GM21360 (cell line): ENCODE results near the gene UBE2G1.

Source experiments
- ATAC-seq: cut with Tn5 transposase; IDR thresholded peaks from one replicate; pipeline ENCODE4 v1.9.1; 2021; ENCODE audit warnings: mild to moderate bottlenecking, moderate library complexity; ENCODE audit not compliant: unreplicated experiment

Gene UBE2G1

DNA sequence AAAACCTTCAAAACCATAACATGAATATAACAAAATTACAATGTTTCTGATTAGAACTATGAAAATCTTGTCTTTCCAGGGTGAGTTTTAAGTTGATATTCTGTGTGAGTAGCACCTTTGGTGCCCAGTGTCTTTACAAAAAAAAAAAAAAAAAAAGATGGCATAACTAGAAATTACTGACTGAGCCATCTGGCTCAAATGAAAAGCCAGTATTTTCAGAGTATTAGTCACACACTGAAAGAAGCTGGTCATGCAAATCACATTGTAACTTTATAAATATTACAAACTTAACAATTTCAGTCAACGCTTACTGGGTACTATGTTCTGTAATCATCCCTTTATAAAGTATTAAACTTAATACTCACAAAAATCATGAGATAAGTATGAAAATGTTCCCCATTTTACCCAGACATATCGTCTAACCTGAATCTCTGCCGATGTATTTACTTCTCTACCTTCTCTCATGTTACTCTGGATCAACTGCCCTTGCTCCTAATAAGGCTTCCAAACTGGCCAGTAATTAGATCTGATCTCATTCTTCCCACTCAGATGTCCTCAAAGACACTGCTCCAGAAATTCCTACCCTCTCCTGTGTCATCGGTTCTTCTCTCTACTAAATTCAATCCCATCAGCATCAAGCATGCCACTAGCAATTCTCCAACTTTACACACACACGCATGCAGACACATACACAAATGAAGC, 25.4 kb downstream of the UBE2G1 start:
- no peak for ATAC-seq

DNA sequence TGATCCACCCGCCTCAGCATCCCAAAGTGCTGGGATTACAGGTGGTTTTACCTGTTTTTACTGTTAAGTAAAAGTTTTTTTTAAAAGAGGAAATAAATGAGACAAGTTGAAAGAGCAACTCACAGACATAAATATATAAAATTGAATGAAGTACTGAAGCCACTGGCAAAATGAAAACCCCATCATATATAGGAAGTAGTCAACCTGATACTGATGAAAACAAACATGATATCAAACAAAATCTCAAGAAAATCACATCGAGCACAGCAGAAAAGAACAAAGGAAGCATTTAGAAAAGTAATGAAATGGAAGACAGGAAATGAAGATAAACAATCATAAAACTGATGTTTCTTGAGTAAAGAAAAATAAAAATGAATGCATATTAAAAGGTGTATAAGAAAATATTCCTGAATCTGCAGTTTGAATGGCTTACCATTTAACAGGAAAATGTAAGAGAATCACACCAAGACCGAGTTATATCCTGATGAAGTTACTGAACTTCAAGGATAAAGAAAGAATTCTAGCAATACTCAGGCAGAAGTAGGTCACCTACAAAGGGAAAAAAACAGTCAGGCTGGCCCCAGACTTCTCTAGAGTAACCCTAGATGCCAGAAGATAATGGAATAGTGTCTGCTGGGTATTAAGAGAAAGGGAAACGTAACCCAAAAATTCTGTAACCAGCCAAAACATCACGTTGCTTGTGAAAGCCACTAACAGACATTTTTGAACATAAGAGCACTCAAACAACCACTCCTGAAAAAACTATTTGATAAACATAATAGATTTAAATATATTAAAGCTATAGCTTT, 31.5 kb downstream of the UBE2G1 start:
- no peak for ATAC-seq

GRCh38 chr17:4334332-4334731, 32.1 kb downstream of the UBE2G1 start:
- ATAC-seq = no peak

GRCh38 chr17:4333041-4333440, 33.4 kb downstream of the UBE2G1 start:
- no peak for ATAC-seq

GRCh38 chr17:4332296-4332970, 34.0 kb downstream of the UBE2G1 start:
- no peak for ATAC-seq

- no peak for ATAC-seq
Measured at GRCh38 chr17:4331614-4332013, 34.9 kb downstream of the UBE2G1 start.

- ATAC-seq = no peak
Measured at GRCh38 chr17:4329838-4330237, 36.6 kb downstream of the UBE2G1 start.

DNA sequence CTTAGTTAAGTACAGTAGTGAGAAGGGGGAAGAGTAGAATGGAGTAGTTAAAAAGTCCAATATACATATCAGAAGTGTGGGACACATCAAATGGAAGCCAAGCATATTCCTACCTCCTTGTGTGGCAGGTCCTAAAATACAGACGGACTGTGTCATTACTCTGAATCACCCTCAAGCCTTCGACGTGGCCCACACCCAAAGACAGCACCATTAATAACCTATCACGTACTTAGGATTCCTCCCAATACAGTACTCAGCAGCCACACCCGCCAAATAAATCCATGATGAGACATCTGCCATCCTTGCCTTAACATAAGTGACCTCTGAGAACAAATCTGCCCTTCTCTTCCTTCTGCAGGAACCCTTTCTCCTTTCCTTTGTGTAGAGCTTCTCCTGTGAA, 38.9 kb downstream of the UBE2G1 start:
- ATAC-seq = no peak

DNA sequence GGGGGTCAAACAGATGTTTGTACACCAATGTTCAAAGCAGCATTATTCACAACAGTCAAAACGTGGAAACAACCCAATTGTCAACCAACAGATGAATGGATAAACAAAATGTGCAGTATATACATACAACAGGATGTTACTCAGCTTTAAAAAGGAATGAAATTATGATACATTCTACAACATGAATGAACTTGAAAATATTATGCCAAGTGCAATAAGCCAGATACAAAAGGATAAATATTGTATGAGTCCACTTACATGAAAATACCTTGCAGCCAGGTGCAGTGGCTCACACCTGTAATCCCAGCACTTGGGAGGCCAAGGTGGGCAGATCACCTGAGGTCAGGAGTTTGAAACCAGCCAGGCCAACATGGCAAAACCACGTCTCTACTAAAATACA, 39.9 kb downstream of the UBE2G1 start:
- ATAC-seq = no peak

- no peak for ATAC-seq
Measured at GRCh38 chr17:4326112-4326511, 40.4 kb downstream of the UBE2G1 start.

- no peak for ATAC-seq
Measured at GRCh38 chr17:4324463-4324862, 42.0 kb downstream of the UBE2G1 start.

GRCh38 chr17:4319221-4319620, 47.3 kb downstream of the UBE2G1 start:
- ATAC-seq = no peak

DNA sequence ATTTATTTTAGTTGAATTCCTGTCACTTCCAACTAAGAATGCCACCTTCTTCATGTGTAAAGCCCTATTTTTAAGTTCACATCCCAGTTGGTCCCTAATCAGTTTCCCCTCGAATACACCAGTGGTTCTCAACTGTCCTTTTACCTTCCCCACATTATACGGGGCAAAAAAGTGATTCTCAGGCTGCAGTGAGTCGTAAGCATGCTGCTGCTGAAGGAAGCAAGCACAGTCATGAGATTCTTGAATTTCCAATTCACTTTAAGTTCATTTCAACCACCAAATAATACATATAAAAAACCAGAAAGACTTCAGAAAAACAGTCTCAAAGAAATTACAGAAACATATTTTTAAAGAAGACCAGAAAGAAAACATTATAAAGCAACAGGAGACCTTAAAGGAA, 47.9 kb downstream of the UBE2G1 start:
- no peak for ATAC-seq

DNA sequence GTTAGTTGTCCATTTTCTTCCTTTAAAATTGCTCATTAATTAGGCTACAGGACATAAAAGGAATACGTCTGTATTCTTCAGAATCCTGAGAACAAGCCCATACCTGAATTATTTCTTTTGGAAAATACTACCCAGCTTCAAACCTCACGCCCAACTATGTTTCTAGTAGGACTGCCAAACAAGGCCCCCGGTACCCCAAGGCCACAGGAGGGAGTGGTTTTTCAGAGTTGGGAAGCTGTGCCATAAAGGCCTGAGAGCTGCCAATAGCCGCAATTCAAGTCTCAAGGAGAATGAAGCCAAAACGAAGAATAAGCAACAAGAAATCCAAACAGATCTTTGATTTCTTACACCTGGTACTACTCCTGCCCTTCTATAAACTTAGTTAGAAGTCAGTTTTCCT, 48.3 kb downstream of the UBE2G1 start:
- no peak for ATAC-seq

DNA sequence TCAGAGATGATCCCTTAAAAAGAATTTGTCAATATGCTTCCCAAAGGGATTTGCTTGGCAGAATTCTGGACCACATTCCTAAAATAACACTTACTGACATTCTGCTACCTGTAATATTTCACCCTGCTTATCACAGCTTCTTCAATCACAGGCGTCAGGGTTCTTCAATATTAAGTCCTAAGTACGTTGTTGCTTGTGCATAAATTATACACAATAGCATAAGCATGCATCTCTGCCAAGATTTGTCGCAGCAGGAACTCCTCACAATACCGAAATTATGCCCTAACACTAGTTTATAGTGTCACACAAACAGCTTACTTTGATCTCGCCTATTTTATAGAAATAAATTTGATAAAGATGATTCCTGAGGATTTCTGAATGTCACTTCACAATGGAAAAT, 48.9 kb downstream of the UBE2G1 start:
- ATAC-seq = no peak

DNA sequence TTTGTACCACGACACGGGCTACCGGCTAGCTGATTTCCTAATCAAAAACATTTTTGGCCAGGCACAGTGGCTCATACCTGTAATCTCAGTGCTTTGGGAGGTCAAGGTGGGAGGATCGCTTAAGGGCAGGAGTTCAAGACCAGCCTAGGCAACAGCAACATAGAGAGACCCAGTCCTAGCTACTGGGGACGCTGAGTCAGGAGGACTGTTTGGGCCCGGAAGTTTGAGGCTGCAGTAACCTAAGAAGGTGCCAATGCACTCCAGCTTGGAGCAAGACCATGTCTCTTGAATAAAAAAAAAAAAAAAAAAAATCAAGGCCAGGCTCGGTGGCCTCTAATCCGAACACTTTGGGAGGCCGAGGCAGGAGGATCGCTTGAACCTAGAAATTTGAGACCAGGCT, 49.8 kb downstream of the UBE2G1 start:
- no peak for ATAC-seq

- no peak for ATAC-seq
Measured at GRCh38 chr17:4314618-4315017, 51.9 kb downstream of the UBE2G1 start.

DNA sequence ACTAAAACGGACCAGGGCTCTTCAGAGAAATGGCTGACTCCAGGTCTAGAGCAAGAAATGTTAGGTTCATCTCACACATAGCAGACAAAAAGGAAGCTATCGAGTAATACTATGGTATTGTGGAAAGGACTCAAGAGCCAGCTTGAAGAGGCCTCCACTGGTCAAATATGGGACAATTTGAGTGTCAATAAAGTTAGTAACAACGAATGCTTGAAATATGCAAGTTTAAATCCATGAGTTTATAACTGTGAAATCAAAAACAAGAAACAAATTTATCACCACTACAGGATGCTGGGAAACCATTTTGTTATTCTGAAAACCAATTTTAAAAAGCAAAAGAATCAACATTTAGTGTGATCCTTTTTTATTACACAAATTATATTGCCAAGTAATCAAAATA, 52.3 kb downstream of the UBE2G1 start:
- ATAC-seq = no peak

GRCh38 chr17:4313221-4314114, 53.0 kb downstream of the UBE2G1 start:
- no peak for ATAC-seq

DNA sequence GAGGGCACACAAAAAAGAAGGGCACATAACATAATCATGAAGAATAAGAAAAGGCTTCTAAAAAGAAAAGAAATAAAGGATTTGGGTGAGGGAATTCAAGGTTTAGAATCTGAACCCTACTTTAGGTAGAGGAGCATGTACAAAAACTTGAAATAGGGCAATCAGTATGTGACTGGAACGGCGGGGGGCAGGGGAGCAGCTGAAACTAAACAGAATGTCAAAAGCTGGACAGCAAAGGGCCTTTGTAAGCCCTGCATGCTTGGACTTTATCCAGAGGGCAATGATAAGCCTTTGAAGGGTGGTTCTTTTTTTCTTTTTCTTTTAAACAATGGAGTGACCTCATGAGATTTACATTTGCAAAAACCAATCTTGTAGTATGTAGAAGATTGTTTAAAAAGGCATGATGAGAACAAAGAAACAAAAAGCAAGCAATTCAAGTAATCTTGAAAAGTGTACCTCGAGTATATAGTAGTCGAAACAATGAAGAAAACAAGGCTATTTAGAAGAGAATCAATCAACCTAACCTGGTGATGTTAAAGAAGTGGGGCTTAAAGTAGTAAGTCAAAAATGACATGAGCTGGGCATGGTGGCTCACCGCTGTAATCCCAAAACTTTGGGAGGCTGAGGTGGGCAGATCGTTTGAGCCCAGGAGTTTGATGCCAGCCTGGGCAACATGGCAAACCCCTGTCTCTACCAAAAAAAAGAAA, 56.0 kb downstream of the UBE2G1 start:
- ATAC-seq = no peak
